ENCODE data around the gene SLC30A7.

The SLC30A7 gene, protein sequence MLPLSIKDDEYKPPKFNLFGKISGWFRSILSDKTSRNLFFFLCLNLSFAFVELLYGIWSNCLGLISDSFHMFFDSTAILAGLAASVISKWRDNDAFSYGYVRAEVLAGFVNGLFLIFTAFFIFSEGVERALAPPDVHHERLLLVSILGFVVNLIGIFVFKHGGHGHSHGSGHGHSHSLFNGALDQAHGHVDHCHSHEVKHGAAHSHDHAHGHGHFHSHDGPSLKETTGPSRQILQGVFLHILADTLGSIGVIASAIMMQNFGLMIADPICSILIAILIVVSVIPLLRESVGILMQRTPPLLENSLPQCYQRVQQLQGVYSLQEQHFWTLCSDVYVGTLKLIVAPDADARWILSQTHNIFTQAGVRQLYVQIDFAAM

GRCh38 chr1:100895540-100896480 is at the start of gene SLC30A7:
Gene SLC30A7, plus strand, starts transcription at chr1:100896090. Its CDS starts 173 bp downstream, at chr1:100896263.
- TF ChIP-seq ISL1 (CRISPR knock-in tag; IDR thresholded peaks at IDR 0.05): no peak
- TF ChIP-seq CSDC2 (CRISPR knock-in tag; IDR thresholded peaks at IDR 0.05): no peak
- no peak for TF ChIP-seq ESRRG (CRISPR knock-in tag; IDR thresholded peaks at IDR 0.05)
- TF ChIP-seq, protein P1, sequence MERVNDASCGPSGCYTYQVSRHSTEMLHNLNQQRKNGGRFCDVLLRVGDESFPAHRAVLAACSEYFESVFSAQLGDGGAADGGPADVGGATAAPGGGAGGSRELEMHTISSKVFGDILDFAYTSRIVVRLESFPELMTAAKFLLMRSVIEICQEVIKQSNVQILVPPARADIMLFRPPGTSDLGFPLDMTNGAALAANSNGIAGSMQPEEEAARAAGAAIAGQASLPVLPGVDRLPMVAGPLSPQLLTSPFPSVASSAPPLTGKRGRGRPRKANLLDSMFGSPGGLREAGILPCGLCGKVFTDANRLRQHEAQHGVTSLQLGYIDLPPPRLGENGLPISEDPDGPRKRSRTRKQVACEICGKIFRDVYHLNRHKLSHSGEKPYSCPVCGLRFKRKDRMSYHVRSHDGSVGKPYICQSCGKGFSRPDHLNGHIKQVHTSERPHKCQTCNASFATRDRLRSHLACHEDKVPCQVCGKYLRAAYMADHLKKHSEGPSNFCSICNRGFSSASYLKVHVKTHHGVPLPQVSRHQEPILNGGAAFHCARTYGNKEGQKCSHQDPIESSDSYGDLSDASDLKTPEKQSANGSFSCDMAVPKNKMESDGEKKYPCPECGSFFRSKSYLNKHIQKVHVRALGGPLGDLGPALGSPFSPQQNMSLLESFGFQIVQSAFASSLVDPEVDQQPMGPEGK (CRISPR knock-in tag; IDR thresholded peaks at IDR 0.05; ENCODE audit: borderline replicate concordance): no peak
- no peak for TF ChIP-seq PPARA (CRISPR knock-in tag; IDR thresholded peaks at IDR 0.05; ENCODE audit: borderline replicate concordance)
- no peak for TF ChIP-seq SNAI2 (CRISPR knock-in tag; IDR thresholded peaks at IDR 0.05)
- no peak for TF ChIP-seq TSHZ2 (CRISPR knock-in tag; IDR thresholded peaks at IDR 0.05)
- no peak for TF ChIP-seq TOX (CRISPR knock-in tag; IDR thresholded peaks at IDR 0.05; ENCODE audit: borderline replicate concordance)
- no peak for TF ChIP-seq ZFP30 (CRISPR knock-in tag; IDR thresholded peaks at IDR 0.05)
- no peak for TF ChIP-seq BACH2 (CRISPR knock-in tag; IDR thresholded peaks at IDR 0.05; ENCODE audit: borderline replicate concordance)
- peak; percentile 90 for ATAC-seq

DNA sequence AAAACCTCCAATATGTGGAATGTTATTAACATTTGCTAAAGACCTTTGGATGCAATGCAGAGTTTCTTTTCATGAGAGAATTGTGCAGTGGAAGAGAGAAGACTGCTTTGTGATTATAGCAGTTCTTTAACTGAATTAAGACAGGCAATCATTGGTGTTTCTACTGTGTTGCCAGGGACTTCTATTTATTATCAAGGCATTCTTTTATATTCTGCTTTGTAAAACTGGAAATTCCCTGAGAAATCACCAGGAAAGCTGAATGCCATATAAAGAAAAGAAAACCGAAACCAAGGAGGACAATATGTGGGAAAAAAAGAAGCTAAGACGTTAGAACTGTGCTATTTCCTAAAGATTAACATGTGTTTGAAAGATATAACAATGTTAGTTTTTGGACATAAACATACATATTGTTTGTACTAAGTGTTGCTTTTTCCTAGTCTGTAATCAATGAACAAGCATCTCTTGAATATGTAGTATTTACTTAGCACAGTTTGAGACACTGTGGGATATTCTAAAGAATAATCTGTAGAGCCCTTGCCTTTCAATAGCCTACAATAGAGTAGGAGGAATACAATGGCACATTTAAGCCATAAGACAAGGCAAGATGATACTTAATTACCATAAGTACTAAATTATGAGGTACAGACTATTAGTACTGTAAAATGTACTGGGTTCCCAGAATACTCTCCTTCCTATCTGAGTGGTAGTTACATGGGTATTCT is 48.4 kb upstream of the SLC30A7 start:
- TF ChIP-seq, protein P2, sequence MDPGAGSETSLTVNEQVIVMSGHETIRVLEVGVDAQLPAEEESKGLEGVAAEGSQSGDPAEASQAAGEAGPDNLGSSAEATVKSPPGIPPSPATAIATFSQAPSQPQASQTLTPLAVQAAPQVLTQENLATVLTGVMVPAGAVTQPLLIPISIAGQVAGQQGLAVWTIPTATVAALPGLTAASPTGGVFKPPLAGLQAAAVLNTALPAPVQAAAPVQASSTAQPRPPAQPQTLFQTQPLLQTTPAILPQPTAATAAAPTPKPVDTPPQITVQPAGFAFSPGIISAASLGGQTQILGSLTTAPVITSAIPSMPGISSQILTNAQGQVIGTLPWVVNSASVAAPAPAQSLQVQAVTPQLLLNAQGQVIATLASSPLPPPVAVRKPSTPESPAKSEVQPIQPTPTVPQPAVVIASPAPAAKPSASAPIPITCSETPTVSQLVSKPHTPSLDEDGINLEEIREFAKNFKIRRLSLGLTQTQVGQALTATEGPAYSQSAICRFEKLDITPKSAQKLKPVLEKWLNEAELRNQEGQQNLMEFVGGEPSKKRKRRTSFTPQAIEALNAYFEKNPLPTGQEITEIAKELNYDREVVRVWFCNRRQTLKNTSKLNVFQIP (CRISPR knock-in tag; IDR thresholded peaks at IDR 0.05; ENCODE audit: borderline replicate concordance, low read depth): no peak
- TF ChIP-seq CREB5 (CRISPR knock-in tag; IDR thresholded peaks at IDR 0.05; ENCODE audit: low read depth) (no peak), ZFP30 (CRISPR knock-in tag; IDR thresholded peaks at IDR 0.05) (no peak), BACH2 (CRISPR knock-in tag; IDR thresholded peaks at IDR 0.05; ENCODE audit: borderline replicate concordance) (no peak), TOX (CRISPR knock-in tag; IDR thresholded peaks at IDR 0.05; ENCODE audit: borderline replicate concordance) (no peak)
- ATAC-seq: no peak

GRCh38 chr1:100851726-100852125 is 44.2 kb upstream of the SLC30A7 start:
- ATAC-seq: no peak
- no peak for TF ChIP-seq TSHZ2 (CRISPR knock-in tag; IDR thresholded peaks at IDR 0.05)
- TF ChIP-seq SNAI2 (CRISPR knock-in tag; IDR thresholded peaks at IDR 0.05): no peak
- no peak for TF ChIP-seq ZFP3 (CRISPR knock-in tag; IDR thresholded peaks at IDR 0.05)
- TF ChIP-seq GLIS3 (CRISPR knock-in tag; IDR thresholded peaks at IDR 0.05): no peak
- no peak for TF ChIP-seq TCF4 (CRISPR knock-in tag; IDR thresholded peaks at IDR 0.05; ENCODE audit: borderline replicate concordance)
- no peak for TF ChIP-seq ESRRG (CRISPR knock-in tag; IDR thresholded peaks at IDR 0.05)
- no peak for TF ChIP-seq CSDC2 (CRISPR knock-in tag; IDR thresholded peaks at IDR 0.05)
- TF ChIP-seq ZC3H10 (CRISPR knock-in tag; IDR thresholded peaks at IDR 0.05): no peak
- TF ChIP-seq ISL1 (CRISPR knock-in tag; IDR thresholded peaks at IDR 0.05): no peak
- no peak for TF ChIP-seq OSR1 (CRISPR knock-in tag; IDR thresholded peaks at IDR 0.05)
- no peak for TF ChIP-seq ARNTL (CRISPR knock-in tag; IDR thresholded peaks at IDR 0.05; ENCODE audit: borderline replicate concordance, low read depth)
- no peak for TF ChIP-seq PPARA (CRISPR knock-in tag; IDR thresholded peaks at IDR 0.05; ENCODE audit: borderline replicate concordance)
- no peak for TF ChIP-seq ZNF8 (CRISPR knock-in tag; IDR thresholded peaks at IDR 0.05)
- TF ChIP-seq, protein P2 (CRISPR knock-in tag; IDR thresholded peaks at IDR 0.05; ENCODE audit: borderline replicate concordance, low read depth): no peak
